Transverse colon (tissue), 4 donors: Measurements from ENCODE around the gene TFDP2.

Experiments used
- EP300 ChIP-seq: sonication (generic); formaldehyde crosslinking; IDR thresholded peaks from one replicate; pipeline ENCODE4 v1.6.1; 2017; ENCODE audit warnings: antibody characterized with exemption, low read depth
- POLR2AphosphoS5 ChIP-seq, 3 donors: sonication (generic); formaldehyde crosslinking; IDR thresholded peaks; one replicate each; pipeline ENCODE4 v1.6.1; 2016; ENCODE audit warnings: antibody characterized with exemption in 3 of 3
- TF ChIP-seq, protein P1 (sequence below), 5 experiments: fragments of 200-600 bp in 3 of 5; fragments of 450-650 bp in 2 of 5; sonication (generic) in 3 of 5; IDR thresholded peaks; 1 replicate in 2 of 5; 2 replicates in 3 of 5; pipeline ENCODE4 v1.5.1; 2016 to 2017; ENCODE audit warnings: antibody characterized with exemption in 5 of 5, inconsistent platforms in 3 of 5, mild to moderate bottlenecking in 2 of 5, moderate library complexity in 1 of 5

DNA sequence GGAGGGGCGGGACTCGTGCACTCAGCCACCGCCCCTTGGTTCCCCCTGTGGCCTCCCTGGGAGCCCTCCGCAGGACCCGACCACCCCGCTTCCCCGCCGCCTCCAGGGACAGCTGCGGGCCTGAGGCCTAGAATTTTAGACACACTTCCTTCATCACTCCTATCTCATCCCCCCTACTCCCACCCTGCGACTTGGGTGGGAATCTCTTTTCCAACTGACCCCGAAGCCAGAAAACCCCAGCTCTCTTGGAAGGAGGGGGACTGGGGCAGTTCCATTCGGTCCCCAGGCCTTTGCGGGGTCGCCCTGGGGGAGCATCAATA lies 289 bp upstream of the TFDP2 start:
- TF ChIP-seq, protein P1, sequence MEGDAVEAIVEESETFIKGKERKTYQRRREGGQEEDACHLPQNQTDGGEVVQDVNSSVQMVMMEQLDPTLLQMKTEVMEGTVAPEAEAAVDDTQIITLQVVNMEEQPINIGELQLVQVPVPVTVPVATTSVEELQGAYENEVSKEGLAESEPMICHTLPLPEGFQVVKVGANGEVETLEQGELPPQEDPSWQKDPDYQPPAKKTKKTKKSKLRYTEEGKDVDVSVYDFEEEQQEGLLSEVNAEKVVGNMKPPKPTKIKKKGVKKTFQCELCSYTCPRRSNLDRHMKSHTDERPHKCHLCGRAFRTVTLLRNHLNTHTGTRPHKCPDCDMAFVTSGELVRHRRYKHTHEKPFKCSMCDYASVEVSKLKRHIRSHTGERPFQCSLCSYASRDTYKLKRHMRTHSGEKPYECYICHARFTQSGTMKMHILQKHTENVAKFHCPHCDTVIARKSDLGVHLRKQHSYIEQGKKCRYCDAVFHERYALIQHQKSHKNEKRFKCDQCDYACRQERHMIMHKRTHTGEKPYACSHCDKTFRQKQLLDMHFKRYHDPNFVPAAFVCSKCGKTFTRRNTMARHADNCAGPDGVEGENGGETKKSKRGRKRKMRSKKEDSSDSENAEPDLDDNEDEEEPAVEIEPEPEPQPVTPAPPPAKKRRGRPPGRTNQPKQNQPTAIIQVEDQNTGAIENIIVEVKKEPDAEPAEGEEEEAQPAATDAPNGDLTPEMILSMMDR (IDR thresholded peaks at IDR 0.05): no peak
- TF ChIP-seq EP300 (no peak), POLR2AphosphoS5 (IDR thresholded peaks at IDR 0.05) (no peak)
